IMR-90 (cell line): ENCODE data around the gene PRSS35. TPM values are rescaled to one million over a fixed set of nuclear protein-coding genes. Genes with fewer than 3 reads are reported as not detected.
"Not testable (repeated sequence)": the region's sequence is repeated elsewhere in the genome, so short reads cannot be mapped to it uniquely, and the experiment has no call there.

ENCODE experiments used
- ATAC-seq: fragments of 200-7000 bp; cut with Tn5 transposase; 2 replicates; pipeline ENCODE4 v1.9.1; 2020; ENCODE audit warnings: low read depth, mild to moderate bottlenecking, moderate library complexity
- BruUV-seq: library from RNA; stranded (reverse); fragments of 400-500 nt; replicated peaks from 2 replicates; lab custom pipeline; 2021; lab: Mats Ljungman, UMichigan
- CTCF ChIA-PET: fragments of 300-600 bp; formaldehyde crosslinking; extraction: SDS; loops from one replicate; lab custom pipeline; 2021; ENCODE audit warnings: antibody characterized with exemption; lab: Yijun Ruan, JAX
- POLR2A ChIA-PET: fragments of 300-600 bp; sonication (Branson Sonifier 250); formaldehyde crosslinking; loops from one replicate; lab custom pipeline; 2022; ENCODE audit warnings: antibody characterized with exemption; ENCODE audit not compliant: unreplicated experiment; lab: Charles Lee
- DNase-seq: peaks from one replicate; pipeline ENCODE4 v3.0.0; 2013
- H2AFZ ChIP-seq: replicated peaks from 2 replicates; pipeline ENCODE3; 2013; ENCODE audit warnings: low read length, mild to moderate bottlenecking; ENCODE audit not compliant: poor library complexity
- H2AK5ac ChIP-seq: 2 replicates; pipeline ENCODE4 v1.6.1; 2013; ENCODE audit warnings: low read depth, low read length, inconsistent platforms
- H2AK9ac ChIP-seq: replicated peaks from 2 replicates; pipeline ENCODE3; 2013; ENCODE audit warnings: mild to moderate bottlenecking, low read depth, low read length, moderate library complexity; ENCODE audit not compliant: poor library complexity
- H2BK120ac ChIP-seq: 2 replicates; pipeline ENCODE4 v1.6.1; 2013; ENCODE audit warnings: low read depth, low read length, inconsistent platforms
- H2BK15ac ChIP-seq: 3 replicates; pipeline ENCODE4 v1.6.1; 2013; ENCODE audit warnings: low read depth, low read length, inconsistent platforms
- H2BK20ac ChIP-seq: 2 replicates; pipeline ENCODE4 v1.6.1; 2013; ENCODE audit warnings: low read depth, mild to moderate bottlenecking, inconsistent platforms, low read length, moderate library complexity
- H2BK5ac ChIP-seq: 2 replicates; pipeline ENCODE4 v1.6.1; 2013; ENCODE audit warnings: mild to moderate bottlenecking, low read depth, low read length, inconsistent platforms; ENCODE audit not compliant: poor library complexity, severe bottlenecking
- H3K14ac ChIP-seq: replicated peaks from 2 replicates; pipeline ENCODE4 v1.6.1; 2013; ENCODE audit warnings: low read depth, low read length, inconsistent platforms
- H3K18ac ChIP-seq: 2 replicates; pipeline ENCODE4 v1.6.1; 2013; ENCODE audit warnings: low read depth, low read length, control low read depth
- H3K23ac ChIP-seq: 2 replicates; pipeline ENCODE4 v1.6.1; 2013; ENCODE audit warnings: low read depth, low read length, inconsistent platforms
- H3K27ac ChIP-seq: 2 replicates; pipeline ENCODE4 v1.5.1; 2013; ENCODE audit warnings: mild to moderate bottlenecking, control low read depth, low read length; ENCODE audit not compliant: insufficient read depth
- H3K27me3 ChIP-seq: 2 replicates; pipeline ENCODE4 v1.6.1; 2013; ENCODE audit warnings: low read length; ENCODE audit not compliant: control insufficient read depth, insufficient read depth
- H3K36me3 ChIP-seq: 2 replicates; pipeline ENCODE4 v1.6.1; 2013; ENCODE audit warnings: low read length, mixed read lengths; ENCODE audit not compliant: control insufficient read depth, insufficient read depth
- H3K4ac ChIP-seq: 2 replicates; pipeline ENCODE4 v1.6.1; 2013; ENCODE audit warnings: low read depth, low read length, inconsistent platforms
- H3K4me1 ChIP-seq: 2 replicates; pipeline ENCODE4 v1.6.1; 2013; ENCODE audit warnings: low read length, mixed read lengths; ENCODE audit not compliant: control insufficient read depth, insufficient read depth
- H3K4me2 ChIP-seq: 2 replicates; pipeline ENCODE4 v1.6.1; 2013; ENCODE audit warnings: low read depth, mild to moderate bottlenecking, control low read depth, low read length, moderate library complexity
- H3K4me3 ChIP-seq: 2 replicates; pipeline ENCODE4 v1.5.1; 2013; ENCODE audit warnings: low read depth, mild to moderate bottlenecking, control low read depth, low read length, moderate library complexity; ENCODE audit not compliant: insufficient read depth
- H3K56ac ChIP-seq: 2 replicates; pipeline ENCODE4 v1.6.1; 2013; ENCODE audit warnings: low read length, inconsistent platforms; ENCODE audit not compliant: insufficient read depth; ENCODE audit errors: extremely low read depth
- H3K79me1 ChIP-seq, 2 experiments: 2 replicates each; pipeline ENCODE4 v1.6.1; 2013; ENCODE audit warnings: low read length in 2 of 2, inconsistent platforms in 1 of 2, low read depth in 1 of 2
- H3K9ac ChIP-seq: 2 replicates; pipeline ENCODE4 v1.6.1; 2013; ENCODE audit warnings: low read depth, low read length, control low read depth
- H3K9me1 ChIP-seq: 2 replicates; pipeline ENCODE4 v1.6.1; 2013; ENCODE audit warnings: low read length, inconsistent platforms; ENCODE audit not compliant: insufficient read depth
- H3K9me3 ChIP-seq: 2 replicates; pipeline ENCODE4 v1.6.1; 2013; ENCODE audit warnings: low read length; ENCODE audit not compliant: control insufficient read depth, insufficient read depth
- H4K20me1 ChIP-seq: 2 replicates; pipeline ENCODE4 v1.6.1; 2013; ENCODE audit warnings: low read length, inconsistent platforms; ENCODE audit not compliant: insufficient read depth
- H4K5ac ChIP-seq: 2 replicates; pipeline ENCODE4 v1.6.1; 2013; ENCODE audit warnings: mild to moderate bottlenecking, low read depth, low read length, control low read depth
- H4K8ac ChIP-seq, 2 experiments: 2 replicates each; pipeline ENCODE4 v1.6.1; 2013; ENCODE audit warnings: low read depth in 2 of 2, low read length in 2 of 2, control low read depth in 1 of 2, inconsistent platforms in 1 of 2
- H4K91ac ChIP-seq: 2 replicates; pipeline ENCODE4 v1.6.1; 2013; ENCODE audit warnings: low read depth, low read length, inconsistent platforms; ENCODE audit not compliant: insufficient read depth
- WGBS, 2 experiments: methylation state at CpG; one replicate each; pipeline versions ENCODE4 v1.1.5 to v1.1.7; 2013; ENCODE audit warnings: missing lambda C conversion rate in 2 of 2; ENCODE audit not compliant: insufficient read length in 1 of 2; ENCODE audit errors: extremely low coverage in 2 of 2; 5-methylcytosine and 5-hydroxymethylcytosine counted together
- dilution Hi-C: fragments of 300-500 bp; cut with HindIII; formaldehyde crosslinking; loops from one replicate; pipeline ENCODE4 v1.14.3; 2018; ENCODE audit warnings: low sequenced_read_pairs; ENCODE audit not compliant: unreplicated experiment
- in situ Hi-C: fragments of 300-500 bp; cut with MboI; formaldehyde crosslinking; loops from 3 replicates; pipeline ENCODE4 v1.14.3; 2019; ENCODE audit warnings: low sequenced_read_pairs, inconsistent platforms, mixed read lengths
- intact Hi-C: fragments of 100-400 bp; cut with micrococcal nuclease; formaldehyde crosslinking; loops from 2 replicates; pipeline ENCODE4 v1.10.0; 2022
- polyA plus RNA-seq, 3 experiments: library from polyadenylated mRNA; depleted of rRNA; stranded (reverse); fragments of >200 nt; gene quantifications; 2 replicates each; pipeline ENCODE4 v1.2.3, GENCODE V29; 2012; ENCODE audit warnings: low replicate concordance in 1 of 3
- total RNA-seq: library from RNA; depleted of rRNA; stranded (reverse); fragments of >200 nt; gene quantifications from 2 replicates; pipeline ENCODE4 v1.2.3, GENCODE V29; 2012

PRSS35 gene
- total and polyA plus RNA-seq, 2 of the 4 experiments (the other 2 are of a cell fraction): 5.2 to 5.6 TPM

DNA sequence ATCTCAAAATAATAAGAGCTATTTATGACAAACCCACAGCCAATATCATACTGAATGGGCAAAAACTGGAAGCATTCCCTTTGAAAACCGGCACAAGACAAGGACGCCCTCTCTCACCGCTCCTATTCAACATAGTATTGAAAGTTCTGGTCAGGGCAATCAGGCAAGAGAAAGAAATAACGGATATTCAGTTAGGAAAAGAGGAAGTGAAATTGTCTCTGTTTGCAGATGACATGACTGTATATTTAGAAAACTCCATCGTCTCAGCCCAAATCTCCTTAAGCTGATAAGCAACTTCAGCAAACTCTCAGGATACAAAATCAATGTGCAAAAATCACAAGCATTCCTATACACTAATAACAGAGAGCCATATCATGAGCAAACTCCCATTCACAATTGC lies 38.1 kb downstream of the PRSS35 start:
- H3K4me2 ChIP-seq, H2BK15ac ChIP-seq, H3K9ac ChIP-seq, H4K8ac ChIP-seq, H3K23ac ChIP-seq, H3K27ac ChIP-seq, H3K9me1 ChIP-seq, H3K4ac ChIP-seq, H3K79me1 ChIP-seq, H3K4me1 ChIP-seq, H3K14ac ChIP-seq, intact Hi-C loops, H4K20me1 ChIP-seq, H4K91ac ChIP-seq, DNase-seq, H2BK120ac ChIP-seq, H3K36me3 ChIP-seq, H2BK20ac ChIP-seq, H3K18ac ChIP-seq, dilution Hi-C loops, H2BK5ac ChIP-seq, POLR2A ChIA-PET, CTCF ChIA-PET, H2AK9ac ChIP-seq, H4K5ac ChIP-seq, in situ Hi-C loops, ATAC-seq, H2AFZ ChIP-seq, BruUV-seq, H3K9me3 ChIP-seq, H3K27me3 ChIP-seq, H3K4me3 ChIP-seq, H3K56ac ChIP-seq, H2AK5ac ChIP-seq: not testable (repeated sequence)
- WGBS, 2 experiments: no CpG with 5 or more reads among the region's 5 CpGs

DNA sequence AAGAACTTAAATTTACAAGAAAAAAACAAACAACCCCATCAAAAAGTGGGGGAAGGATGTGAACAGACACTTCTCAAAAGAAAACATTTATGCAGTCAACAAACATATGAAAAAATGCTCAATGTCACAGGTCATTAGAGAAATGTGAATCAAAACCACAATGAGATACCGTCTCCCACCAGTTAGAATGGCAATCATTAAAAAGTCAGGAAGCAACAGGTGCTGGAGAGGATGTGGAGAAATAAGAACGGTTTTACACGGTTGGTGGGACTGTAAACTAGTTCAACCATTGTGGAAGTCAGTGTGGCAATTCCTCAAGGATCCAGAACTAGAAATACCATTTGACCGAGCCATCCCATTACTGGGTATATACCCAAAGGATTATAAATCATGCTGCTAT lies 39.4 kb downstream of the PRSS35 start:
- H3K4me2 ChIP-seq, H3K4ac ChIP-seq, H4K8ac ChIP-seq, H3K18ac ChIP-seq, intact Hi-C loops, H3K9me1 ChIP-seq, BruUV-seq, H2AK9ac ChIP-seq, H3K36me3 ChIP-seq, H3K79me1 ChIP-seq, H2BK120ac ChIP-seq, H3K4me1 ChIP-seq, dilution Hi-C loops, POLR2A ChIA-PET, H2AFZ ChIP-seq, H2BK15ac ChIP-seq, H3K27ac ChIP-seq, H4K5ac ChIP-seq, in situ Hi-C loops, ATAC-seq, H3K14ac ChIP-seq, H3K9me3 ChIP-seq, CTCF ChIA-PET, H2BK20ac ChIP-seq, H3K9ac ChIP-seq, H3K56ac ChIP-seq, H2BK5ac ChIP-seq, H4K20me1 ChIP-seq, DNase-seq, H3K23ac ChIP-seq, H2AK5ac ChIP-seq, H4K91ac ChIP-seq, H3K27me3 ChIP-seq, H3K4me3 ChIP-seq: not testable (repeated sequence)
- WGBS, 2 experiments: no CpG with 5 or more reads among the region's 4 CpGs
